GM12878 (cell line): ENCODE measurements around the gene SMIM1. TPM values are rescaled to one million over a fixed set of nuclear protein-coding genes. Genes with fewer than 3 reads are reported as not detected.

Experiments
- ATAC-seq: fragments of 200-7000 bp; cut with Tn5 transposase; 3 replicates; pipeline ENCODE4 v1.9.1; 2020; ENCODE audit warnings: mild to moderate bottlenecking, moderate library complexity
- BruUV-seq: library from RNA; stranded (reverse); fragments of 400-500 nt; replicated peaks from 2 replicates; lab custom pipeline; 2021; lab: Mats Ljungman, UMichigan
- CTCF ChIA-PET: fragments of 300-600 bp; sonication (Branson Sonifier 250); formaldehyde crosslinking; extraction: SDS; loops from one replicate; lab custom pipeline; 2021; ENCODE audit warnings: inconsistent platforms; lab: Yijun Ruan, JAX
- POLR2A ChIA-PET: fragments of 350-600 bp; formaldehyde crosslinking; extraction: SDS; loops from one replicate; lab custom pipeline; 2021; ENCODE audit warnings: inconsistent platforms; lab: Charles Lee
- RAD21 ChIA-PET: fragments of 300-600 bp; sonication (Branson Sonifier 250); formaldehyde crosslinking; loops from one replicate; lab custom pipeline; 2023; ENCODE audit warnings: antibody characterized with exemption; ENCODE audit not compliant: unreplicated experiment; lab: Charles Lee
- SMC1A ChIA-PET: fragments of 300-600 bp; sonication (Branson Sonifier 250); formaldehyde crosslinking; loops from one replicate; lab custom pipeline; 2023; ENCODE audit not compliant: unreplicated experiment, uncharacterized antibody; lab: Charles Lee
- DNase-seq: peaks from one replicate; pipeline ENCODE4 v3.0.0-alpha.2; 2011; ENCODE audit warnings: low read depth, low spot score
- FAIRE-seq: peaks from 3 replicates; lab custom pipeline; 2011; peaks lifted over from hg19 to GRCh38; lab: Jason Lieb, UNC
- H2AFZ ChIP-seq: 2 replicates; pipeline ENCODE4 v1.6.0; 2011; ENCODE audit warnings: low read depth, low read length, control low read depth; ENCODE audit not compliant: control insufficient read depth
- H3K27ac ChIP-seq: 2 replicates; pipeline ENCODE4 v1.5.1; 2011; ENCODE audit warnings: control low read depth; ENCODE audit not compliant: control insufficient read depth, insufficient read depth
- H3K27me3 ChIP-seq, 2 experiments: replicated peaks in 1 of 2; 2 replicates each; pipeline versions ENCODE4 v1.6.0 to v1.6.1; 2011; ENCODE audit warnings: low read length in 1 of 2; ENCODE audit not compliant: control insufficient read depth in 2 of 2, insufficient read depth in 2 of 2
- H3K36me3 ChIP-seq, 2 experiments: 2 replicates each; pipeline ENCODE4 v1.5.1; 2011; ENCODE audit warnings: low read length in 1 of 2; ENCODE audit not compliant: control insufficient read depth in 2 of 2, insufficient read depth in 2 of 2
- H3K4me1 ChIP-seq: 2 replicates; pipeline ENCODE4 v1.6.1; 2011; ENCODE audit warnings: mild to moderate bottlenecking, low read length, moderate library complexity, mixed read lengths; ENCODE audit not compliant: control insufficient read depth, insufficient read depth
- H3K4me2 ChIP-seq: 2 replicates; pipeline ENCODE4 v1.6.0; 2011; ENCODE audit warnings: control low read depth; ENCODE audit not compliant: control insufficient read depth, insufficient read depth
- H3K4me3 ChIP-seq: fragments of 200-600 bp; sonication (generic); 2 replicates; pipeline ENCODE4 v1.5.1; 2016
- H3K79me2 ChIP-seq: 2 replicates; pipeline ENCODE4 v1.6.0; 2011; ENCODE audit warnings: low read length; ENCODE audit not compliant: control insufficient read depth, insufficient read depth
- H3K9ac ChIP-seq: 2 replicates; pipeline ENCODE4 v1.8.0; 2011; ENCODE audit warnings: low read length, control low read depth, mixed read lengths; ENCODE audit not compliant: control insufficient read depth, insufficient read depth
- H3K9me3 ChIP-seq: replicated peaks from 3 replicates; pipeline ENCODE4 v1.5.1; 2011; ENCODE audit warnings: mild to moderate bottlenecking, low read length; ENCODE audit not compliant: control insufficient read depth, insufficient read depth
- H4K20me1 ChIP-seq: 2 replicates; pipeline ENCODE4 v1.6.0; 2011; ENCODE audit not compliant: control insufficient read depth, insufficient read depth
- CHD1 ChIP-seq: IDR thresholded peaks from 2 replicates; pipeline ENCODE4 v1.6.1; 2012; ENCODE audit warnings: low read depth, low read length, improper control_type of control experiment
- E2F4 ChIP-seq: IDR thresholded peaks from 2 replicates; pipeline ENCODE4 v1.6.1; 2012; ENCODE audit warnings: low read depth, low read length, improper control_type of control experiment
- E4F1 ChIP-seq: fragments of 450-650 bp; IDR thresholded peaks from 2 replicates; pipeline ENCODE4 v1.6.1; 2018; ENCODE audit warnings: borderline replicate concordance, mild to moderate bottlenecking; ENCODE audit not compliant: partially characterized antibody
- IKZF1 ChIP-seq: fragments of 450-650 bp; conservative IDR thresholded peaks from 2 replicates; pipeline ENCODE4 v1.6.1; 2017; ENCODE audit warnings: antibody characterized with exemption, mild to moderate bottlenecking
- JUNB ChIP-seq: IDR thresholded peaks from 2 replicates; pipeline ENCODE4 v1.6.1; 2016; ENCODE audit warnings: antibody characterized with exemption, mild to moderate bottlenecking
- NFXL1 ChIP-seq: fragments of 450-650 bp; IDR thresholded peaks from 2 replicates; pipeline ENCODE4 v1.6.1; 2017; ENCODE audit warnings: antibody characterized with exemption, mild to moderate bottlenecking, borderline replicate concordance
- POLR2AphosphoS2 ChIP-seq: IDR thresholded peaks from 2 replicates; pipeline ENCODE4 v1.6.1; 2011; ENCODE audit warnings: low read depth, mild to moderate bottlenecking, low read length, improper control_type of control experiment, moderate library complexity
- SIN3A ChIP-seq: IDR thresholded peaks from 2 replicates; pipeline ENCODE4 v1.6.1; 2012; ENCODE audit warnings: low read depth, low read length, improper control_type of control experiment
- SKIL ChIP-seq: fragments of 450-650 bp; IDR thresholded peaks from 2 replicates; pipeline ENCODE4 v1.6.1; 2017; ENCODE audit warnings: mild to moderate bottlenecking, low read depth, inconsistent platforms; ENCODE audit not compliant: poor library complexity, severe bottlenecking
- ZNF592 ChIP-seq: fragments of 450-650 bp; IDR thresholded peaks from 2 replicates; pipeline ENCODE4 v1.6.1; 2017; ENCODE audit warnings: mild to moderate bottlenecking, moderate library complexity
- ZSCAN29 ChIP-seq: fragments of 450-650 bp; IDR thresholded peaks from 2 replicates; pipeline ENCODE4 v1.6.1; 2017; ENCODE audit warnings: mild to moderate bottlenecking, moderate library complexity
- WGBS: methylation state at CpG from one replicate; pipeline ENCODE4 v1.1.6; 2016; ENCODE audit warnings: low lambda C conversion rate; ENCODE audit not compliant: insufficient replicate concordance, insufficient coverage; ENCODE audit errors: missing lambda C conversion rate; 5-methylcytosine and 5-hydroxymethylcytosine counted together
- in situ Hi-C: fragments of 300-500 bp; cut with MboI; formaldehyde crosslinking; loops from 9 replicates; pipeline ENCODE4 v1.14.3; 2018; ENCODE audit warnings: mixed read lengths
- intact Hi-C: fragments of 100-400 bp; cut with micrococcal nuclease; formaldehyde crosslinking; loops from one replicate; pipeline ENCODE4 v1.14.2; 2022; ENCODE audit not compliant: unreplicated experiment
- polyA plus RNA-seq, 11 experiments: library from polyadenylated mRNA; depleted of rRNA in 4 of 11; unstranded in 6 of 11; stranded (reverse) in 5 of 11; fragments of >200 nt; fragmentation: Nextera tagmentation in 4 of 11; fragmentation: Illumina TruSeq in 1 of 11; extraction: Ambion mirVana in 4 of 11; extraction: Trizol in 1 of 11; gene quantifications; 1 replicate in 1 of 11; 2 replicates in 10 of 11; pipeline versions ENCODE4 v1.2.1 to v1.2.3, GENCODE V29; 2011 to 2016; ENCODE audit warnings: inconsistent platforms in 2 of 11, missing spikeins in 2 of 11, low read depth in 1 of 11
- total RNA-seq, 4 experiments: library from RNA; depleted of rRNA in 3 of 4; stranded (reverse); fragments of >200 nt in 3 of 4; fragmentation: Illumina TruSeq in 1 of 4; extraction: Trizol in 1 of 4; gene quantifications; 2 replicates each; pipeline versions ENCODE4 v1.2.1 to v1.2.3, GENCODE V29; 2013 to 2021

Gene SMIM1
- total and polyA plus RNA-seq, 10 of the 15 experiments (the other 5 are each of a cell fraction or from before 2014, with no cell fraction given) = 0.30 to 0.37 TPM; not detected in 8

GRCh38 chr1:3756394-3756793 lies 16.2 kb upstream of the SMIM1 start (continued):
- TF ChIP-seq SKIL (no peak), CHD1 (no peak)

- no peaks in the 10 kb centered on the region for H3K9me3 ChIP-seq
- no peak for FAIRE-seq
- no peaks in the 10 kb centered on the region for H3K36me3 ChIP-seq
- intact Hi-C loops = no loop called here
- WGBS = 53% methylated on average over 6 of the region's 6 CpGs
- no TSS peak for BruUV-seq
- H3K4me3 ChIP-seq = no peak overlapping the region
- no peak overlapping the region for H3K9ac ChIP-seq
- RAD21 ChIA-PET = interaction anchor here (0.7 kb wide), 1 partner anchor 536 kb away, joined by 3 read pairs; no protein-coding TSS in a partner anchor
- H3K4me1 ChIP-seq = no peaks in the 10 kb centered on the region
- H2AFZ ChIP-seq = no peak overlapping the region
- in situ Hi-C loops = no loop called here
- H3K27ac ChIP-seq = no peak overlapping the region
- CTCF ChIA-PET = interaction anchor here (0.9 kb wide), 1 partner anchor 240 kb away, joined by 4 read pairs; no protein-coding TSS in a partner anchor
- H3K79me2 ChIP-seq = no peaks in the 10 kb centered on the region
- POLR2A ChIA-PET = no interaction called here
- DNase-seq = no peak
- no peak overlapping the region for H3K4me2 ChIP-seq
- no peaks in the 10 kb centered on the region for H4K20me1 ChIP-seq
- SMC1A ChIA-PET = no interaction called here
- no peak for ATAC-seq
- H3K27me3 ChIP-seq = peaks cover 0 to 4% of the 10 kb centered on the region in 2 experiments; a peak in 2 of 4 replicates
- TF ChIP-seq E4F1 (no peak), POLR2AphosphoS2 (no peak), JUNB (no peak), SIN3A (no peak), ZSCAN29 (no peak), E2F4 (no peak), IKZF1 (no peak), ZNF592 (no peak), NFXL1 (no peak)
These were observed 13.4 kb upstream of the SMIM1 start for GRCh38 chr1:3759164-3759563.
